Uterus (tissue), 2 donors: Measurements from ENCODE around the gene SLC22A2.

ENCODE experiments used
- CTCF ChIP-seq, 4 experiments: fragments of 200-600 bp in 2 of 4; fragments of 450-650 bp in 2 of 4; sonication (generic) in 2 of 4; IDR thresholded peaks; one replicate each; pipeline ENCODE4 v1.5.1; 2016 to 2019; ENCODE audit warnings: antibody characterized with exemption in 4 of 4, mild to moderate bottlenecking in 2 of 4, moderate library complexity in 1 of 4
- POLR2A ChIP-seq, 2 donors: fragments of 450-650 bp; IDR thresholded peaks; one replicate each; pipeline ENCODE4 v1.6.1; 2016; ENCODE audit warnings: antibody characterized with exemption in 2 of 2, mild to moderate bottlenecking in 1 of 2, moderate library complexity in 1 of 2

DNA sequence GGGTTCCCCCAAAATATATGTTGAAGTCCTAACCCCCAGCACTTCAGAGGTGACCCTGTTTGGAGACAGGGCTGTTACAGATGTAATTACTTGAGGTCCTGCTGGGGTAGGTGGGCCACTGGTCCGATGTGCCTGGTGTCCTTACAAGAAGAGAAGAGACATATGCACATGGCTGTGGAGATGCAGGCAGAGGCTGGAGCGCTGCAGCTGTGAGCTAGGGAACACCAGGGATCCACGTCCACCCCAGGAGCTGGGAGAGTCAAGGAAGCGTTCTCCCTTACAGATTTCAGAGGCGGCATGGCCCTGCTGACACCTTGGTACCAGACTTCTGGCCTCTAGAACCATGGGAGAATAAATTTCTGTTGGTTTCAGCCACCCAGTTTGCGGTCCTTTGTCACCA, 11.7 kb upstream of the SLC22A2 start:
- no peak for TF ChIP-seq CTCF (IDR thresholded peaks at IDR 0.05)
- TF ChIP-seq POLR2A (IDR thresholded peaks at IDR 0.05) = no peak
